ENCODE data around the gene AHDC1.

GRCh38 chr1:27566462-27567145 is 37.3 kb downstream of the AHDC1 start:
- no peak for TF ChIP-seq CTCF (IDR thresholded peaks at IDR 0.05)
- no peak for TF ChIP-seq POLR2A (IDR thresholded peaks at IDR 0.05)
